Measurements from ENCODE around the gene PEX11B. TPM values are rescaled to one million over a fixed set of nuclear protein-coding genes. Genes with fewer than 3 reads are reported as not detected.

The PEX11B gene
- polyA plus RNA-seq, 1 donor = 21.0 TPM

DNA sequence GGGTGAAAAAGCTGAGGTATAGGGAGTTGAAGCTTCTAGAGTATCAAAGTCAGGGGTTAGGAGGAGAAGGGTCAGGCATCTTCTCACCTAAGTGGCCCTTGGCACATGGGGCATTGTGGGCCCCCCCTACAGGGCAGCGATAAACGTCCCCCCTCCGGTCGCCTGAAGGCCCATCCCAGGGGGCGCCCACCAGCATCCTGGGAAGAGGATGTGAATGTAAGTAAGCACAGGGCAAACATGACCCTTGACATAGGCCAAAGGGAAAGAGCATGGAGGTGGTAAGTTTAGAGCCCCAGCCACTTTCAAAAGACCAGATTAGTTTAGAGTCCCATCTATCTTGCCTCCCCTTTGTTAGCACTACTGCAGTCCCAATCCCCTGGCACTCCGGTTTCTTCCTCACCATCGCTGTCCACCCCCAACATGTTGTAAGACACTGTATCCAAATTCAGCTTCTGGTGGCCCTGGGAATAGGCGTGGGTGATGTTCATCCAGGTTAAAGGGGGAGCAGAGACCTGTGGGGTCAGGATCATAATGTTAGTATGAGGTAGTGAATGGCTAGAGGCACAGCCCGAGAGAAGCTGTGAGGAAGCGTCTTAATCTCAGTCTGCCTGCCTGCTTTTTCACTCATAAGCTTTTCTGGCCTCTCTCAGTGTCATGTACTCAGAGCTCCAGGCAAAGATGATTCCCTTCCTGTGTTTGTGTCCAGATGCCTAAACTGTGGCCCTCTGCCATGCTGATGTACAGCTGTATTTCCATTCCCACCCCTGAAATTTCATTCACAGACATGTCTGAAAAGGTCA is 11.4 kb downstream of the PEX11B start:
- peak; percentile 73 for DNase-seq

DNA sequence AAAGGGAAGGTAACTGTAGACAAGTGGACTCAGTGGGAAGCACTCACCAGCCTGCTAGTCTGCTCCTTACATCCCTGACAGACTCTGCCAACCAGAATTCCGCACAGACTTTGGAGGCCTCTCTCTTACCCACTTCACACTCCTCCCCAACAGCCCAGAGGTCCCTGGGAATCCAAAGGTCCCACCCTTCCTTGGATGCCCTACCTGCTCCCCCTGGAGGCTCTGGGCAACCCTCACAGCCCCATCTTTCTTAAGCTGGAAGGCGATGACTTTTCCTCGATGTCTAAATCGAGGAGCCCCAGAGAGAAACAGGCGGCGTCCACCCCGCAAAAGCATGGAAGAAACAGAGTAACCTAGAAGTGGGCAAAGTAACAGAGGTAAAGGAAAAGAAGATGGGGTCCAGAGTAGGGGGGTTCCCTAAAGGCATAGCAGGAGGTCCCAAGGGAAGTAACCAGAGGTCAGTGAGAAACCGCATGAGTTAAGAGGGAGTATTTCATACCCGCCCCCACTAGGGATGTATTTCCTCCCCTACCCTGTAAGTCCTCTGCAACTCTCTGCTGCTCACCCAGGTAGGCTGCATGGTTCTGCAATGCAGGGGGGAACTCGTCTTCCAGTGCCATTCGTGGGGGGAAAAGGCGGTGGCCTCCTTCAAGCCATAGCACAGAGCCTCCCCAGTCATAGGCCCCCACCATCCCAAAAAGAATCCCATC is 17.1 kb downstream of the PEX11B start:
- no peak for DNase-seq

DNA sequence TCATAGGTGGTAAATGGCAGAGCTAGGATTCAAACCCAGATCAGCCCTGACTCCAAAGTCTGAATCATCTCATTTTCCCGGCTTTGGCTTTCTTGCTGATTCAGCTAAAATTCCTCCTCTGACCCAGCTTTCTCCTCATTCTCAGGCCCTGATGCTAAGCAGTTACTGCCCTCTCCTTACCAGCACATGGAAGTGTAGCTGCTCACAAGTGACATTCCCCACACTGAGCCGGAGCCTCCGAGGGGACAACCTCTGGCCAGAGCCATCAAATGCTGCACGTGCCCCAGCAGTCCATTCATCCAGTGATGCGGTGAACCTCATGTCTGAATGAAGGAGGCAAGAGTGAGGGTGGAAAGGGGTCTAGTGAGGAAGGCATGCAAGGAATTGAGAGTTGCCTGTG is 19.8 kb downstream of the PEX11B start:
- no peak for DNase-seq

- no peak for DNase-seq
These were observed 20.5 kb downstream of the PEX11B start for GRCh38 chr1:145897969-145898368.

GRCh38 chr1:145895471-145895870 is 23.0 kb downstream of the PEX11B start:
- no peak for DNase-seq

DNA sequence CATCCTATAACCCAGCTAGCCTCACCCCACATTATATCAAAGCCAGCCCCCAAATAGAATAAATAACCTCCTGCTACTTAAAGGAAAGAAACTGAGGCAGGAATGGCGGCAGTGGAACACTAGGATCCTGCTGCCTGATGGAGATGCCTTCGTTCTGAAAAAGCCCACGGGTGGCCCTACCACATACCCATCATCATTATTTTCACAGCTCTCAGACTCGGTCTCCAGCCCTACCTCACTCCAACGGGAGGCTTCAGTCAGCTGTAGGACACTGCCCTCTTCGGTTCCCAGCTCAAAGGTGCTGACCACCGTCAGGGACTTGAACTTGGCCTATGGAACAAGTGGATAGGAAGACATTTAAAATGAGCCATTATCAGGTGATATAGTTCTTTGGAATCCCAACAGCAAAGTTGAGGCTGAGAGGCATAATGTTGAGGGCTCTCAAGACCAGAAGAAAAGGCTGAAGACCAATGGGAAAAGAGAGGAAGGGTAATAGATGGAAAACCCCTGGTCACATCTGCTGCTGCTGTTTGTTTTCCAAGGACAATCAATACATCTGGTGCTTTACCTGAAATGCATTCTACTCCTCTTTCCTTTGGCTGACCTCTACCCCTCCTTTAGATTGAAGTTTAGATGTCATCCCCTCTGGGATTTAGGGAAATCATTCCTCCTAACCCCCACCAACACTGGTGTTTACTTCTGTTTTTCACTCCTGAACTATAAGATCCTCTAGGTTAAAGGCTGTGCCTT is 25.0 kb downstream of the PEX11B start:
- no peak for DNase-seq

GRCh38 chr1:145892486-145893087 is 25.9 kb downstream of the PEX11B start:
- DNase-seq = no peak

DNA sequence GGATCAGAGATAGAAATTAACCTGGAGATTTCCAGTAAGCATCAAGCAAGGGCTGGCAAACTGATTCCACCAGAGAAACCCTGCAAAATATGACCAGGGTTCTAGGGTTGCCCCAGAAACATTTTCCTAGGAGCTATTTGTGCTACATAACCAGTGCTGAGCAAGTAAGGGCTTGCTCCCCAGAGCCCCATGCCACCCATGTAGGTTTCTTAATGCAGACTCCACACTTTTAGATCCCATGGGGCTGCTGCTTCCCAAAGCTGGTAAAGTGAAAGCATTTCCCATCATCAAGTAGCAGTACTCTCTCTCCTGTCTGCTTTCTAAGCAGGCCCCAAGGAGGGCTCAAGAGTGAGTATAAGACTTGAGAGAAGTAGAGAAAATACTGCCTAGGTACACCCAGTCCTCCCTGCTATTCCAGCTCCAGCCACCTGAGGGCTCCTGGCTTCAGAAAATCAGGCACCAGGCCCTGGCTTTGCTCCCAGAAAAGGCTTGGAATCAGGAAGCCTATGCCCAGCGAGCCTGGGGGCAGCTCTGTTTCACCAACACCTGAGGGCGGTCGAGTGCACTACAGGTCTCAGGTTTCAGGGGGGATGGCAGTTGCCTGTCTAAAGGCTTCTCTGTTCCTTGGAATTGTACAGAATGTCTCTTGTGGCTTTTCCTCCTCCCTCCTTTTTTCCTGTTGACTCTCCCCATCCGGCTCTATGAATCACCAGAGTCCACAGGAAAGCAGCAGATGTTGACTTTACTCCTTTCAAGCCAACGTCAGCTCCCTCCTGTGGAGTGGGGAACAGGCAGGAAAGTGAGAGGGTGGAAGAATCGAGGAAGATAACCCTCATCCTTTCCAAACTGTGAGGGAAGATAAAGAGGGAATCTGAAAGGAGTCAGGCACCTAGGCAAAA is 26.7 kb downstream of the PEX11B start:
- peak; percentile 93 for DNase-seq

- DNase-seq = no peak
These were observed 27.4 kb downstream of the PEX11B start for GRCh38 chr1:145891143-145891542.

DNA sequence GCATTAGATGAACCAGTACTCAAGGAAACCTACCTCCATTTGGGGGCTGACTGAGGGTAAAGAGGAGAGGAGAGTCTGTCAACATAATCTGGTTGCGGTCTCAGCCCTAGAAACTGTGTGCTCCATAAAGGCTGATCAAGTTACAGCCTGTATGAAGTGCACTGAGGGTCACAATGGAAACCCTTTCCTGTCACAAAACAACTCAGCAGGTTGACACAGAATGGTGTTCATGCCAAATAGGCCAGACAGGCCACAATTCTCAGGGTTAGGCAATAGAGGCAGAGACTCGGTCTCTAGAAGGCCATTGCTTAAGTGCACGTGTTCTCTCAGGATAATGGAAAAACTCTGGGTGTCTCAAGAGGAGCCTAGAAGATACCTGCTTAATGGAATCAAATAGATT is 28.8 kb downstream of the PEX11B start:
- no peak for DNase-seq

- no peak for DNase-seq
These were observed 30.9 kb downstream of the PEX11B start for GRCh38 chr1:145887631-145888030.

- peak; percentile 36 for DNase-seq
These were observed 31.7 kb downstream of the PEX11B start for GRCh38 chr1:145886816-145887215.

- DNase-seq = peak; percentile 23
These were observed 32.1 kb downstream of the PEX11B start for GRCh38 chr1:145886390-145886789.

DNA sequence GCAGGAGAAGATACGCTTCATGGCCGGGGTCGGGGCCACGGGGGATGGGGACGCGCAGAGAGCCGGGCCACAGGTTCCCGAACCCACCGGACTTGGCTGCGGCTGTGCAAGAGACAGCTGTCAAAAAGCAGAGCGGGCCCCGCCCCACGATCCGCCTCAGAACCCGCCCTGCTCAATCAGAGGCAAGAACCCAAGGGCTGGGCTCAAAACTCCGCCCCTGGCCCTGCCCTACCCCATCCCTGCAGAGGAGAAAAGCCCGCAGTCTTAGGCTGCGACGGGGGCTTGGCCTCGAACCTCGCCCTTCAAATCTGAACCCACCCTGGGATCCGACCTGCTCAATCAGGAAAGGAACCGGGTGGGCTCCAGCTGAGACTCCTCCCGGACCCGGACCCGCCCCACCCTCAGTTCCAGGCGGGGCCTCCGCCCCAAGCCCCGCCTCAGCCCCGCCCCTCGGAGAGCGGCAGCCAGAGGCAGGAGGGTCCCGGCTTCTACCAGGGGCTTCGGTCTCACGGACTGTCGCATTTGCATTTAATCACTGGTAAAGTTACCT is 32.7 kb downstream of the PEX11B start, which contains the start of gene ANKRD35:
Gene ANKRD35, minus strand, starts transcription at position 129 of the 550 bp plus-strand sequence. Its CDS starts 108 bp downstream, at position 21.
- peak; percentile 75 for DNase-seq

DNA sequence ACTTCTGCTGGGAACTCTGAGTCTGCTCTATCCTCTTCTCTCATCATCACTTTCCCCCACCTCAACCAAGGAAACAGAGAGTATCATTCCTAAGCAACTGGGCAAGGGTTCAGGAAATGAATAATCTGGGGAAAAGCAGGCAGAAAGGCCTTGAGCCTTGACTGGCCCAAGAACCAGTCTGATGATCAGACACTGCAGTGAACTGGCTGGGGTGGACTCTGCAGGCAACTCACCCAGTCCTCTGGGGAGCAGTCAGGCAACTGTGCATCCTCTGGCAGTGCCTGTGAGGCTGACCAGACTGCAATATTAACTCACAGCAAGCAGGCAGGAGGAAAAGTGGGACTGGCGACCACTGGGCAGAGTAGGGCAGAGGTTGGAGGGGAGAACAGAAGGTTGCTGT is 33.8 kb downstream of the PEX11B start:
- no peak for DNase-seq

DNA sequence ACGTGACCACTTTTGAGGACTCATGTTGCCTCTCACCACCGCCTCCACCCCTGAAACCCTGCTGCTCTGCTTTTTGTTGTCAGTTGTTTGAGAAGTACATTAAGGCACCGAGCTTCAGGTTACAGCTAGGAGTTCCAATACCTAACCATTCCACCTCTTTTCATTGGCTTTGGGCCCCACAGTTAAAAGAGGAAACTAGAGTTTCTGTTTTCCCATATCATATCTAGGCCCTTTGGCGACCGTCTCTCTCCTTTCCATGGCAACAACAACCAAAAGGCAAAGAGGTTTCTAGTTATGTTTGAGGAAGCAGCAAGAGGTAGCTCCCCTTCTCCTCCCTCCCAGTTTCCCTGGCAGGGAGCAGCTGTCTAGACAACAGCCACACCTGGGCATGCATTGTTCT is 38.7 kb downstream of the PEX11B start:
- no peak for DNase-seq

- DNase-seq = no peak
These were observed 39.8 kb downstream of the PEX11B start for GRCh38 chr1:145878724-145879123.

DNA sequence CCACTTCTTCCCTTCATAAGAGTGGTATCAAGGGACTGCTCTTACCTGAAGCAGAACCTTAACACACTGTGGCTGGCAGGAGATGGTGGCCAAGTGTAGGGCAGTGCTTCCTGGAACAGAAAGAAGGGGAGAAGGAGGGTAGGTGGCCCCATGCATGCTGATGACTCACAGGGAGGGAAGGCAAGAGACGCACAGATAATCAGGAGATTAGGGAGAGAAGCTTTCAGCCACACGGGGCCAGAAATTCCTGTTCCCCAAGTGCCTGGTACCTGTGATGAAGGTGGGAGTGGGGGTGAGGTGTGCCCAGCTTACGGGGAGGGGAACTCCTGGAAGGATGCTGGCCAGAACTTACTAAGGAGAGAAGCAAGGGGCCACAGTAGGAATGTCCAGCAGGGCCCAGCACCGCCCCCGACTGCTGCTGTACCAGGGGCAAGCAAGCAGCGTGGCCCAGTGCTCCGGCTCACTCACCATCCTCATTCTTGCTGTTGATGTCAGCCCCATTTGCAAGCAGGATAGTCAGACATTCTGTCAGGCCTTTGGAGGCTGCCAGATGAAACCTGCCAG is 40.5 kb downstream of the PEX11B start:
- no peak for DNase-seq

GRCh38 chr1:145874646-145875045 is 43.9 kb downstream of the PEX11B start:
- DNase-seq = no peak

DNA sequence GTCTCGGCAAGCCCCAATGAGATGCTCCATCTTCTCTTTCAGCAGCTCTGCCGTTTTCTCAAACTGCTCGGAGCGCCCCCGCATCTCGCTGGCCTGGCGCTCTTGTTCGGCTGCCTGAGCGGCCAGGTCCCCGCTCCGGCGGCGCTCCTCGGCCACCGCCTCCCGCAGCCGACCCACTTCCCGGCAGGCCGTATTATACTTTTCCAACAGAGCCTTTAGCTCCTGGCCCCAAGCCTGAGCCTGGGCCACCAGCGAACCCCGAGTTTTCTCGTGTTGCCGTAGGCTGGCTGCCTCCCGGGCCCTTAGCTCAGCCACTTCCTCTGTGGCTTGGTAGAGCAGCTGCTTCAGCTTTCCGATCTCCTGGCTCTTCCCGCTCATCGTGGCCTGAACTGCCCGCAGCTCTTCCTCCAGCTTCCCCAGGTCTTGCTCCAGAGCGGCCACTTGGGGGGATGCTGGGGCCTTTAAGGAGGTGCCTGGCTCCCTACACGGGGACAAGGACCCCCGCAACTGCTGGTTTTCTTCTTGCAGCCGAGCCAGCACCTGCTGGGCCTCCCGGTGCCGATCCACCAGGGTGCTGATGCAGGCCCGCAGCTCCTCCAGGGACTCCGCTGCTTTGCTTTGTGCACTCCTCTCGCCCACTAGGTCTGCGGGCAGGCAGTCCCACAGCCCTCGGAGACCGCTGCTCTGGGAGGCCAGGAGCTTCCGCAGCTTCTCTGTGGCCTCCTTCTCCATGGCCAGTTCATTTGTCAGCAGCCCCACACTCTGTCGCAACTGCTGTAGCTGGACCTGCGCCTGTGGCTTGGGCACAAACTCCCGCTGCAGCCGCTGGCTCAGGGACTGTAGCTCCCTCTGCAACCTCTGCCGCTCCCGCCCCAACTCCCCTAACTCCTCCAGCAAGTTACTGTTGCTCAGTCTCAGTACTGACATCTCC is 46.3 kb downstream of the PEX11B start:
- DNase-seq = peak; percentile 65

Measured in hindlimb muscle (tissue), 1 donor.